ENCODE data around the gene CHST1.

The CHST1 gene, protein sequence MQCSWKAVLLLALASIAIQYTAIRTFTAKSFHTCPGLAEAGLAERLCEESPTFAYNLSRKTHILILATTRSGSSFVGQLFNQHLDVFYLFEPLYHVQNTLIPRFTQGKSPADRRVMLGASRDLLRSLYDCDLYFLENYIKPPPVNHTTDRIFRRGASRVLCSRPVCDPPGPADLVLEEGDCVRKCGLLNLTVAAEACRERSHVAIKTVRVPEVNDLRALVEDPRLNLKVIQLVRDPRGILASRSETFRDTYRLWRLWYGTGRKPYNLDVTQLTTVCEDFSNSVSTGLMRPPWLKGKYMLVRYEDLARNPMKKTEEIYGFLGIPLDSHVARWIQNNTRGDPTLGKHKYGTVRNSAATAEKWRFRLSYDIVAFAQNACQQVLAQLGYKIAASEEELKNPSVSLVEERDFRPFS

DNA sequence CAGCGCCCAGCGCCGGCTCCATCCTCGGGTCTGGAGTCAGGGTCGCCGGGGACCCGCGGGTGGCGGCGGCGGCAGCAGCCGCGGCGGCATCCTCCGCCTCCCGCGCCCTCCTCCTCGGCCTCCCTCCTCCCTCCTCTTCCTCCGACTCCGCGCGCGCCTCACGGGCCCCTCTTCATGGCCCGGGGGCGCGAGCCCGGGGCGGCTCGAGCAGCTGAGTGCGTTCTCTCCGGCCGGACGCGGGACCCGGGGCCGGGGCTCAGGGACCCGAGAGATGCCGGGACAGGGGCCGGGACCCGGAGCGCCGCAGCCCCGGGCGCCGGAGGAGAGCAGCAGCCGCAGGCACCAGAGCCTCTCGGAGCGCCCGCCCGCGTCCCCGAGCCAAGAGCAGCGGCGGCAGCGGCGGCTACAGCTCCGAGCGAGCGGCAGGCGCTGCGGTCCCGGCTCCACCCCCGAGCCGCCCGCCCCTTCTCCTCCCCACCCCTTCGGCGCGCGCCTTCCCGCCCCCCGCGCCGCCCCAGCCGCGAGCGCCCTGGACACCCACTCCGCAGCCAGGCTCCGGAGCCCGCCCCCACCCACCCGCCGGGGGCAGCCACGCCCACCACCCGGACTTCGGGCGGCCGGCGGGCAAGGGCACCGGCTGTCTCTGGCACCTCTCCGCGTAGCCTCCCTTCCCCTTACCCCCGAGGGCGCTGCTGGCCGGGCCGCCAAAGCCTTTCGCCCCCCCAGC lies at the start of gene CHST1:
Gene CHST1 (minus strand): TSS at position 417 of the 727 bp plus-strand sequence. CDS start 14,699 bp downstream, outside the sequence.
- peak; percentile 63 for DNase-seq

- DNase-seq = no peak
These were observed 48.2 kb upstream of the CHST1 start for GRCh38 chr11:45713573-45713972.

DNA sequence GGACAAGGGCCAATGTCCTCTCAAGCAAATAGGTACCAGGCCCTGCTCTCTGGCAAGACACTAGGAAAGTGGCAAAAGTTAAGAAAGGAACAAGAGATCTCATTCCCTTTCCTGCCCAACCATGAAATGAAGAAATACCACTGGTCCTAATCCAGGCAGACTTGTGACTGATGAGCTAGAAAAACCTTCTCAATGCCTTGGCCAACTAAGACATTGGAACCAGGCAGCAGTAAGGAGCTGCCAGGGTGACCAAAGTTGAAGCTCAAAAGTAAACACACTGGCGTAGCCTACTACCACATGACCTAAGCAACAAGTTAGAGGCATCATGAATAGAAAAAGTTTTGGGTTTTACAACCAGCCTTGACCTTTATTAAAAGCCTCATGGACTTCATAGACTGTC lies 45.1 kb upstream of the CHST1 start:
- DNase-seq = no peak

- no peak for DNase-seq
These were observed 43.7 kb upstream of the CHST1 start for GRCh38 chr11:45708887-45709663.

DNA sequence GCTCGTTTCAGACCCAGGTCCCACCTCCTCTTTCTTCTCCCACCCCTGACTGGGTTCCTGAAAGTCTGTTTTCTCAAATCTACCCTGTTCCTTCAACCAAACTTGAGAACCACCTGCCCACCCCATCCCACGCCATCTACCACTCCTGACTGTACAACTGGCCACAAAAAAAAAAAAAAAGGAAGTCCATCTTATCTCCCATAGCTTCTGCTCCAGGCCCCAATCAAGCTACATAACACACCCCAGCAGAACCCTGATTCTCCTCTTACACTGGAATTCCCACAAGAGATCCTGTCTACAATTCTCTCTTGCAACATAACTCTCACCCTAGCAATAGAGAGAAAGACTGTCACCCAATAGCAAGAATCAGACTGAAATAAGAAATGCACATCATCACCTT lies 39.2 kb upstream of the CHST1 start:
- DNase-seq = no peak

DNA sequence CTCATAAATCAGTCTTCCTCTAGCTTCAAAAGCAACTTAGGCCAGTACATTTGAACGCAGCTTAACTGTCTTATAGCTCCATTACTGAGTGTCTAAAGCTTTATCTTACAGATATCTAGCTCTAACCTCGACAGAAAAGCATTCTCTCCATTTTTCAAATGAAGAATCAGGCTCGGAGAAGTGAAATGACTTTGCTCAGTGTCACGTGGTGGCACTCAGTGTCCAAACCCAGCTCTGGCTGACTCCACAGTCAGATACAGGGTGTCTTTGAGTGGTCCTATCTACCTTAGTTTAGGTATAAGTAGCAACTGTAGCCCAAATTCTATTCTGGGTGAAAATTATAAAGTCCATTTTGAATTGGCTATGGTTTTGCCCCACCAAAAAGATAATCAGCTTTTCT lies 38.7 kb upstream of the CHST1 start:
- DNase-seq = no peak

GRCh38 chr11:45702511-45702910 lies 37.1 kb upstream of the CHST1 start:
- no peak for DNase-seq

DNA sequence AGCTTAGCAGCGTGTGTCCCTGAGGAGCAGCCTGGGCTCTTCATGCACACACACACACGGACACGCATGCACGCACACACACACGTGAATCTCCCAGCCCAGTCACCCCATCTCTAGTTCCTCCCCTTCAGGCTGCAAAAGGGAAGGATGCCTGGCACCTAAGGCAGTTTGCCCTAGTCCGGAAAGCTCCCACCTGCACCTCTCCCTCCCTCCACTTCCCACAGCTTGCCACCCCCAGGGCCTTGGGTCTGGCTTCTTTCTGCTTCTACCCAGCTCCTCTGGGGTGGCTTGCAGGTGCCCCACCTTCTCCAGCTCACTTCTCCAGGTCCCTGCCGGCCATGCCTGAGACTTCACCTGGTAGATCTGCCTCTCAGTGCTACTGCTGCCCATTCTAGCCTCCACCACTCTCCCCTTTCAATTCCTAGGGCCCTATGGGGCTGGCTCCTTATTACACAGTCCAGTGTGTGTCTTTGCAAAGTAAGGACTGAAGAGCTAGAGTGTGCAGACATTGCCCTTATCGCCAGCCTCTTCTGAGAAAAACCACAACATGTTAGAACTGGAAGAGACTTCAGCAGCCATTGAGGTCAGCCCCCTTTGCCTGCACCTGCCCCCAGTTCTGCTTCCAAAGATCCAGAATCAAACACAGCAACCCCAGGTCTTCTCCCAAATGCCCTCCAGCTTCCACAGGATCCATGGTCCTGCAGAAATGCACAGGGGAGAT lies 33.5 kb upstream of the CHST1 start:
- no peak for DNase-seq

DNA sequence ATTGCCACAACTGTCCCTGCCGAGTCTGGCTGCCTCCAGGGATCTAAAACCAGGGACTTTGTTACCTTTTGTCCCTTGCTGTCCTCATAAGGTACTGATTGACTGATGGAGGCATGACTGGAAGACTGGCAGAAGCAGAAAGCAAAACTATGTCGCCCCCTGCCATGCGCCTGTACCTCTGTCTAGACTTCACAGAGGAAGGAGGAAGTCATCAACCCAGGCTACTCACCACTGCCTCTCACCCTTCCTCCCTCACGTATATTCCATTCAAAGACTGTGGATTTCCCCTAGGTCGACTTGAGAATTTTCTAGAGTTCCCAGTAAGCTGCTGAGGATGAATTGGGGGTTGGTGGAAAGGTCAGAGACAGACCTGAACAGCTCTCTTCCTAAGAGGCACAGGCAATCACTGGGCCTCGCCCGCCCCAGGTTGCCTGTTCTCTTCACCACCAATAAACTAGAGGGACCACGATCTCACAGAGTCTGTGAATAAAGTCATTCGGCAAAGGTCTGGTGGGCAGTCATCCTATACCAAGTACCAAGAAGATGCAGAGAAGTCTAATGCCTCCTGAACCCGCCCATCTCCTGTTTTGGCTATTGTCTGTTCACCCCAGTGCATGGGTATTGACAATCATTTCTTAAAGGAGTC lies 27.5 kb upstream of the CHST1 start:
- DNase-seq = no peak

DNA sequence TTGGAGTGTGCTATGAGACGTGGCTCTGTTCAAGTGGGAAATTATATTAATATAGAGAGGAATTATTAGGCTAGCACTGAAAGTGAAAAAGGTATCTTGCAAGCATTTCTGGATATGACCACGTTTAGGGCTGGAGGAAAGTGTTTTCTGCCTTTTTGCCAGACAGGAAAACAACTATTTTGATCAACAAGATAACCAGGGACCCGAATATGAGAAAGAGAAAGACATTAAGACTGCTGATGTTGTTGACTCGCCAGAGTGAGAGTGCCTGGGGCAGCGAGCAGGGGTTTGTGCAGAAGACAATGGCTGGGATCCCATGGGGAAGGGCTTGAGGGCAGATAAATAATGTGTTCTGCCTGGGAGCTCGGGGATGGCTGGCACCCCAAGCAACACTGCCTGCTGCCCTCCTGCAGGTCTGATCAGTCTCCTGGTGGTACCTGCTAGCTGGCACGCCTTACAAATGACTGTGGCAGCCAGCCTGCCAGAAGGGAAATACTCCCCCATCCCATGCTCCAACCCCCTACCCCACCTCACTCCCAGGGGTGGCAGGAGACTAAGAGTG lies 23.1 kb upstream of the CHST1 start:
- no peak for DNase-seq

DNA sequence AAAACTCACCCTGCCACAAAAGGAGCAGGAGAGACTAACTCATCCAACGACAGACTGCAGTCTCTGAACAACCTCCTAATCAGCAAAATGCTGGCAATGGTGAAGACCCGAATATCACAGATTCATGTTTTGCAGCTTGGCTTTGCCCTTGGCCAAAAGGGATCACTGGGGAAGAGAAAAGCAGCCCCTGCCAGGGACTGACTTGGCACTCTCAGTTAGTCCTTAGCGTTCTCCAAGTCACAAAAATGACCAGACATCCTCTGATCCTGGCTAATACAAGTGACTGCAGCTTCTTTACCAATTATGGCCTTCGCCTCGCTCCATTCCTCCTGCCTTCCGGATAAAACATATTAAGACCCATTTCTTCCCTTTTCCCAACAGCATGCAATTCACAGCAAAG lies 22.4 kb upstream of the CHST1 start:
- no peak for DNase-seq

GRCh38 chr11:45685964-45686537 lies 20.6 kb upstream of the CHST1 start:
- DNase-seq = no peak

DNA sequence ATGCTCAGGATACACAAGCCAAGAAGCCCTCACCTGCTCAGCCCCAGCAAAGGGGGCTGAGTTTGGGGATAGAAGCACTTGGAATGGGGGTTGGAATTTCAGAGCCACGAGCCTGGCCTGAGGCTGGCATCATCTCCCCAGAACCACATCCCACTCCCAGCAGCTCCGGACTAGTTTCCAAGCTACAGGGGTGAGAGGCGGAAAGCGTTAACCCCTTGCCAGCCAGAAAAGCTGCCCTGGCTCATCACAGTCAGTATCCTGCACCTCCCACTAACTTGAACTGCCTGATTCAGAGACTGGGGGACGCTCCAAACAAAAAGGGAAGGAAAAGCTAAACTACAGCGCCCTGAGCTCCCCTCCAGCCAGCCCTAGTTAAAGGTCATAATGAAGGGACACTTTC lies 19.0 kb upstream of the CHST1 start:
- no peak for DNase-seq

- no peak for DNase-seq
These were observed 18.0 kb upstream of the CHST1 start for GRCh38 chr11:45683271-45684058.

- DNase-seq = no peak
These were observed 14.4 kb upstream of the CHST1 start for GRCh38 chr11:45679806-45680205.

DNA sequence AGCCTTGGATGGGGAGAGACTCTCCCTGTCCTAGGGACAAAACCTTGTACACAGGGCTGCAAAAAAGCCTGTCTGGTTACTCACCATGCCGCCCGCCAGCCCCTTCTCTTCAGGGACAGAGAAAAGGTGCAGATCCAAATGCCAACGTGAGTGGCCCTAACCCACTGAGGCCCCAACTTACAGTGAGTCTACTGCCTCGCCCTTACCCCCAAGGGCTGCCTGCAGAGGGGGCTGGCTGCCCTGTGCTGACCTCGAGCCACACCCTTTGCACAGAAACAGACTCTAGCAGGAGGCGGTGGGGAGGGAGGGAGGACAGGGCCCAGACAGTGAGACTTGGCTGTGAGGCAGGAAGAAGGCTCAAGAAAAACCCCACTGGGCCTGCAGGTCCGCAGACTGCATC lies 13.6 kb upstream of the CHST1 start:
- no peak for DNase-seq

DNA sequence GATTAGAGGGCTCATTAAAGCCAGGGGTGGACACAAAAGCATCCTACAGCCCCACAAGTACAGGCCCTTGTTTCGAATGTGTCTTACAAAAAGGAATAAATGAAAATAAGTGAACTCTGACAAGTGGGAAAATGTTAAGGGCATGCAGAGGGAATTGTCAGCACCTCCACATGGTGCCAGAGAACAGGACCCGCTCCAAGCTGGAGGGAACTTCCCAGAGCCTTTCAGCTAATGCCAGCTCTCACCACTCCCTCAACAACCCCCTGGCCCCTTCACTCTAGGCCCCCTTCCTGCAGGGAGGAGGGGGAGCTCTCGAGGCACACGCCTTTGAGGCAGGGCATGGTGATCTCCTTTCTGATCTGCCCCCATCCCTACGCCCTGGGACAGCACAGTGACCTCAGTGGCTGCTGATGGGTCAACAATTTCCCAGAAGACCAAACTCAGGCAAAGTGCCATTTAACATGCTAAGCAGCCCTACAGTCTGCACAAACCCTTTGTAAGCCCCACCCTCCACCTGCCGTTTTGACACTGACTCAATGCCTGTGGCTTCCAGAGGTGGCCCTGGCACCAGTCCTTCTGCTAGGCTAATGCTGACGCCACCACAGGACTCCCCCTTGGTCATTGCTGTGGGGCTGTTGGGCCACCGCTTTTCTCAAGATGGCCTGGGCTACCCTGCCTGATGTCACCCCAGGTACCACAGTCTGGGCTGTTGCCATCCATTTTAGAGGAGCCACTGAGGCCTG lies 12.5 kb upstream of the CHST1 start:
- DNase-seq = no peak

GRCh38 chr11:45676522-45677095 lies 11.2 kb upstream of the CHST1 start:
- no peak for DNase-seq

- DNase-seq = no peak
These were observed 10.2 kb upstream of the CHST1 start for GRCh38 chr11:45675646-45676045.
